Ovary (tissue), 3 donors: ENCODE measurements around the gene ATXN2.

ENCODE experiments used
- CTCF ChIP-seq, 3 donors: fragments of 450-650 bp in 2 of 3; fragments of 200-600 bp in 1 of 3; IDR thresholded peaks; one replicate each; pipeline versions ENCODE4 v1.5.1 to v1.8.0; 2016 to 2022; ENCODE audit warnings: antibody characterized with exemption in 3 of 3, mild to moderate bottlenecking in 1 of 3
- POLR2A ChIP-seq: fragments of 450-650 bp; IDR thresholded peaks from one replicate; pipeline ENCODE4 v1.6.1; 2017; ENCODE audit warnings: antibody characterized with exemption, mild to moderate bottlenecking, moderate library complexity
- donor health status: DM: no; HTN: no; CAD: no.

DNA sequence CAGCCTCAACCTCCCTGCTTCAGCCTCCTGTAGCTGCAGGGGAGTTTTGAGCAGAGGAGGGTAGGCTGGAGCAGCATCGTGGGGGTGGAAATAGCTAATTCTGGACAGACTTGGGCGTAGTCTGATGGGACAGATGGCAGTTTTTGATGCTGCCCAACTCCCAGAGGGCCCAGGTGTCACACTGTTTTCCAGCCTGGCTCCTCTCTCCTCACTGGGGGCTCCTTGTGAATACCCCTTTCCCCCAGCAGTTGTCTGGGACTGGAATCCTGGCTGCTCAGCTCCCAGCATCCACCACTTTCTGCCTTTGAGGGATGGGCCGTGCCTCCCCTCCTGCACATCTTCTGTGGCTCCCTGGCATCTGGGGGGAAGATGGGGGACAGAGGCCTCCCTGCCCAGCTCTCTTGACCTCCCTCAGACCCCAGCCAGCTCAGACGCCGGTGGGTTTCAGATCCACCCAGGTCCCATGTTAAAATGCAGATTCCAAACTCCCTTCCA, 159.4 kb downstream of the ATXN2 start:
- TF ChIP-seq CTCF (IDR thresholded peaks at IDR 0.05) (no peak), POLR2A (no peak)
